Activated CD8-positive, alpha-beta T cell treated with anti-CD3 and anti-CD28 coated beads for 36 hours (primary cell): Measurements from ENCODE around the gene CCDC149. TPM values are rescaled to one million over a fixed set of nuclear protein-coding genes. Genes with fewer than 3 reads are reported as not detected.

Experiments used
- ATAC-seq: fragments of 200-7000 bp; cut with Tn5 transposase; one replicate; pipeline ENCODE4 v1.10.0; 2021; ENCODE audit warnings: mild to moderate bottlenecking, moderate library complexity
- CTCF ChIA-PET: fragments of 350-600 bp; sonication (Branson Sonifier 250); formaldehyde crosslinking; loops from one replicate; lab custom pipeline; 2021; ENCODE audit warnings: antibody characterized with exemption; lab: Charles Lee
- POLR2A ChIA-PET: fragments of 350-600 bp; sonication (Branson Sonifier 250); formaldehyde crosslinking; loops from one replicate; lab custom pipeline; 2021; ENCODE audit warnings: antibody characterized with exemption; lab: Charles Lee
- DNase-seq: peaks from one replicate; pipeline ENCODE4 v3.0.0-alpha.2; 2020
- H3K27ac Mint-ChIP-seq: one replicate; pipeline ENCODE4 v1.8.0; 2021; ENCODE audit warnings: mild to moderate bottlenecking, mixed read lengths
- H3K27me3 Mint-ChIP-seq: one replicate; pipeline ENCODE4 v1.8.0; 2021; ENCODE audit warnings: mixed read lengths
- H3K36me3 Mint-ChIP-seq: one replicate; pipeline ENCODE4 v1.8.0; 2021; ENCODE audit warnings: low read depth, mixed read lengths
- H3K4me1 Mint-ChIP-seq: one replicate; pipeline ENCODE4 v1.8.0; 2021; ENCODE audit warnings: low read depth, mixed read lengths
- H3K4me3 Mint-ChIP-seq: one replicate; pipeline ENCODE4 v1.8.0; 2021; ENCODE audit warnings: mild to moderate bottlenecking, moderate library complexity, mixed read lengths
- H3K9me3 Mint-ChIP-seq: one replicate; pipeline ENCODE4 v1.8.0; 2021; ENCODE audit warnings: mixed read lengths
- intact Hi-C: fragments of 100-400 bp; cut with micrococcal nuclease; formaldehyde crosslinking; loops from one replicate; pipeline ENCODE4 v1.10.0; 2022
- total RNA-seq, 2 experiments: library from RNA; stranded (reverse); gene quantifications; one replicate each; pipeline ENCODE4 v1.2.3, GENCODE V29; 2021
- TF ChIP-seq, protein P1 (sequence below): fragments of 200-600 bp; IDR thresholded peaks from one replicate; pipeline ENCODE4 v1.8.0; 2022; ENCODE audit warnings: antibody characterized with exemption, mild to moderate bottlenecking

The CCDC149 gene
- total RNA-seq, 2 experiments from 2014 or later: not detected

DNA sequence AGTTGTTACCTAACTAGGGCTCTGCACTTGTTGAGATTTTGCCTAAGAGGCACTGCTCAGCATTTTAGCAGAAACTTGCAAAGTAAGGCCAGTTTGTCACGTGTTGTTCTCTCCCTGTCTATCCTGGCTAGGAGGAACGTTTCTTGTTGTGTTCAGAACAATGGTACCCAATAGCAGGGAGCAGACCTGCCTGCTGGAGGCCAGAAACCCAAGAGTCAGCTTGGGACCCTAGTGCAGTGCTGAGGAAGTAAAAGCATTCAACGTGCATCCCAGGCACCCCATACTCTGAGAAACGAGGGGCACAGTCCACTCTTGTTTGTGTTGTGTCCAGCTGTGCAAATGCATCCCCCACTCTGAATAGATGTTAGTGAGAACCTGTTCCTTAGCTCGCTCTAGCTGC lies 75.1 kb downstream of the CCDC149 start:
- DNase-seq: no peak
- H3K27ac Mint-ChIP-seq: no peak overlapping the region
- TF ChIP-seq, protein P1, sequence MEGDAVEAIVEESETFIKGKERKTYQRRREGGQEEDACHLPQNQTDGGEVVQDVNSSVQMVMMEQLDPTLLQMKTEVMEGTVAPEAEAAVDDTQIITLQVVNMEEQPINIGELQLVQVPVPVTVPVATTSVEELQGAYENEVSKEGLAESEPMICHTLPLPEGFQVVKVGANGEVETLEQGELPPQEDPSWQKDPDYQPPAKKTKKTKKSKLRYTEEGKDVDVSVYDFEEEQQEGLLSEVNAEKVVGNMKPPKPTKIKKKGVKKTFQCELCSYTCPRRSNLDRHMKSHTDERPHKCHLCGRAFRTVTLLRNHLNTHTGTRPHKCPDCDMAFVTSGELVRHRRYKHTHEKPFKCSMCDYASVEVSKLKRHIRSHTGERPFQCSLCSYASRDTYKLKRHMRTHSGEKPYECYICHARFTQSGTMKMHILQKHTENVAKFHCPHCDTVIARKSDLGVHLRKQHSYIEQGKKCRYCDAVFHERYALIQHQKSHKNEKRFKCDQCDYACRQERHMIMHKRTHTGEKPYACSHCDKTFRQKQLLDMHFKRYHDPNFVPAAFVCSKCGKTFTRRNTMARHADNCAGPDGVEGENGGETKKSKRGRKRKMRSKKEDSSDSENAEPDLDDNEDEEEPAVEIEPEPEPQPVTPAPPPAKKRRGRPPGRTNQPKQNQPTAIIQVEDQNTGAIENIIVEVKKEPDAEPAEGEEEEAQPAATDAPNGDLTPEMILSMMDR: no peak
- intact Hi-C loops: no loop called here
- POLR2A ChIA-PET: no interaction called here
- no peak for ATAC-seq
- H3K36me3 Mint-ChIP-seq: no peaks in the 10 kb centered on the region
- H3K9me3 Mint-ChIP-seq: no peaks in the 10 kb centered on the region
- no peaks in the 10 kb centered on the region for H3K4me1 Mint-ChIP-seq
- H3K4me3 Mint-ChIP-seq: no peak overlapping the region
- CTCF ChIA-PET: no interaction called here
- no peaks in the 10 kb centered on the region for H3K27me3 Mint-ChIP-seq

DNA sequence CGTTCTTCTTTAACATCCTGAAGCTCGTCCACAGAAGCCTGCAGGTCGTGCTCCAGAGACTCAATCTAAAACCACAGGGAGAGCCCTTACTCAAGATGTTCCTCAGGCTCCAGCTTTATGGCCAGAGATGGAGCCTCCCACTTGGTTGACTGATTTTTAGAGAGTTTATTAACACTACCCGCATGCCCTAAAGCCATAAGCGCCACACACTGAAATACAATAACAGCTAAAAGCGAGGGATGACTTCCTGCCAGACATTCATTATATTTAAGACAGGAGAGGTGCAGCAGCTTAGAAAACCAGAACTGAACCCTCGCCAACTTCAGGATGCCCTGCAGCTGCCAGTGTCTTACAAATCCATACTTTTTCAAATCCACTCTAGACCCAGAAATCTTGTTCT lies 75.5 kb downstream of the CCDC149 start:
- CTCF ChIA-PET: no interaction called here
- POLR2A ChIA-PET: no interaction called here

DNA sequence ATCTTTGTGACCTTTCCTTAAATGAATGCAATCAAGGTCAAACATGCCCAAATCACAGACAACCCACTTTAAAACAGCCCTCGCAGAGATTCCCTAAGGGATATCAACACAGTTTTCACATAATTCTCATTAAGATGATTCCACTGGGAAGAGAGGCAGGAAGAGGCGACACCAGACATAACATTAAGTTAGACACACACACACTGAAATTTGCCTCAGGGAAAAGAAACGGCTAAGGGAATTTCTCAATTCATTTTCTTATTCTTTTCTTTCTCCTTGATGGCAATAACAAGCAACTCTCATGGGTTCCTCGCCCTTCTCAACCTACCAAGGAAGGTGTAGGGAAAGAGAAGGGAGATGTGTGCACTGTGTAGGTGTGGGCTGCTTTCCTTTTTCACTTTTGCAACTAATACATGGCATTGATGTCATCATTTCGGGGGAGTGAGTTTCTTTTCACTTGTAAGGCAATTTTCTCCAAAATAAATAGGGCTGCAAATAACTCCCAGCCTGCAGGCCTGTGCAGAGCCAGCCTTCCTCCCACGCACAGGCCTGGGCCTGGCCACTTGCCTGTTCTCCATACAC lies 76.1 kb downstream of the CCDC149 start:
- H3K27ac Mint-ChIP-seq: no peak overlapping the region
- no peaks in the 10 kb centered on the region for H3K9me3 Mint-ChIP-seq
- H3K4me3 Mint-ChIP-seq: no peak overlapping the region
- ATAC-seq (no peak), DNase-seq (no peak)
- no peaks in the 10 kb centered on the region for H3K36me3 Mint-ChIP-seq
- ChIA-PET POLR2A (no interaction called here), CTCF (no interaction called here)
- intact Hi-C loops: no loop called here
- no peaks in the 10 kb centered on the region for H3K4me1 Mint-ChIP-seq
- TF ChIP-seq, protein P1: no peak
- H3K27me3 Mint-ChIP-seq: no peaks in the 10 kb centered on the region

More for the DNA sequence above, 75.5 kb downstream of the CCDC149 start:
- no peak overlapping the region for H3K4me3 Mint-ChIP-seq
- intact Hi-C loops: no loop called here
- ATAC-seq (no peak), DNase-seq (no peak)
- H3K27ac Mint-ChIP-seq: no peak overlapping the region
- TF ChIP-seq, protein P1: no peak
- no peaks in the 10 kb centered on the region for H3K36me3 Mint-ChIP-seq
- H3K4me1 Mint-ChIP-seq: no peaks in the 10 kb centered on the region
- no peaks in the 10 kb centered on the region for H3K9me3 Mint-ChIP-seq
- no peaks in the 10 kb centered on the region for H3K27me3 Mint-ChIP-seq

DNA sequence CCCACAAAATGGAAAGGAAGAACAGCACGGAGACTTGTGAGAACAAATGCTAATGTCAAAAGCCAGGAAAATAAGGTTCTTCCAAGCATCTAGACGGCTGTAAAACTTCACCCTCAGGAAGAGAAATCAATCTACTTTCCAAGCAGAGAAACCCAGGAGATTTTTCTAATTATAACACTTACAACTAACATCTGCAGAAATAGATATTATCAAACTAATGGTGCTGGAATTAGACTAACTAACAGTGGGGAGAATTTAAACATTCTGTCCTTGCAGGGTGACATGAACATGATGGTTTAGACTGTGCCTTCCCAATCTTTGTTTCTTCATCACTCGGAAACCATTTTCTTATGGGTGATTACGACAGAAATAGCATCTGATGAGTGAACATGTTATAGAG lies 77.1 kb downstream of the CCDC149 start:
- Mint-ChIP-seq H3K36me3 (no peaks in the 10 kb centered on the region), H3K4me3 (no peak overlapping the region), H3K9me3 (no peaks in the 10 kb centered on the region), H3K4me1 (no peaks in the 10 kb centered on the region), H3K27ac (no peak overlapping the region), H3K27me3 (no peaks in the 10 kb centered on the region)
- TF ChIP-seq, protein P1: no peak
- ATAC-seq (no peak), DNase-seq (no peak)
- CTCF ChIA-PET: no interaction called here
- intact Hi-C loops: no loop called here
- POLR2A ChIA-PET: no interaction called here

DNA sequence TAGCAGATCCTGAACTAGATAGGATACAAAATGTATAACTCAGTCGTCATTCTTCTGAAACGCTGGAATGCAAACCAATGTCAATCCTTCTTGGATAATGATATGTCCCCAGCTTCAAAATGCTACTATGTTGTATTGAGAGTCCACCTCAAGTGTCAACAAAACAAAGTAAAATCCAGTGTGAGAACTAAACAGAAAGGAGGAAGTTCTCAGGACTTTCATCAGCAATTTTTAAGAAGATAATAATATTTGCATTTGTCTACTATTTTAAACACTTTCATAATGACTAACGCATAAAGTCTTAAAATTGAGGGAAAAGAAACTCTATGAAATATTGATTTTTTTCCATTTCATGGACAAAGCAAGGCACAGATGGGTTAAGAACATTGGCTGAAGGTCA lies 81.2 kb downstream of the CCDC149 start:
- ATAC-seq (no peak), DNase-seq (no peak)
- Mint-ChIP-seq H3K4me3 (no peak overlapping the region), H3K9me3 (no peaks in the 10 kb centered on the region), H3K27me3 (no peaks in the 10 kb centered on the region), H3K27ac (no peak overlapping the region), H3K36me3 (no peaks in the 10 kb centered on the region), H3K4me1 (no peaks in the 10 kb centered on the region)
- intact Hi-C loops: no loop called here
- CTCF ChIA-PET: no interaction called here
- POLR2A ChIA-PET: interaction anchor here (0.6 kb wide), 2 partner anchors 202 to 566 kb away, joined by 3 to 4 read pairs; no protein-coding TSS in a partner anchor
- TF ChIP-seq, protein P1: no peak
